ENCODE measurements around the gene UPP2. TPM values are rescaled to one million over a fixed set of nuclear protein-coding genes. Genes with fewer than 3 reads are reported as not detected.

The UPP2 gene
- total RNA-seq, 2 experiments from 2014 or later: not detected

GRCh38 chr2:158091647-158092046 is 10.0 kb upstream of the UPP2 start:
- H2AFZ ChIP-seq (ENCODE audit: low read length): no peak overlapping the region
- no peak for TF ChIP-seq CTCF (conservative IDR thresholded peaks at IDR 0.05; ENCODE audit: low read length)
- no peak for TF ChIP-seq EZH2phosphoT487 (IDR thresholded peaks at IDR 0.05; ENCODE audit: borderline replicate concordance, low read depth, low read length)
- H3K9me2 ChIP-seq (ENCODE audit: insufficient read depth, low read length): no peaks in the 10 kb centered on the region
- H3K79me2 ChIP-seq (ENCODE audit: insufficient read depth, low read depth, low read length): no peaks in the 10 kb centered on the region
- H3K36me3 ChIP-seq (ENCODE audit: insufficient read depth, low read length): no peaks in the 10 kb centered on the region
- no peak overlapping the region for H3K27ac ChIP-seq (ENCODE audit: low read depth, low read length, poor library complexity, severe bottlenecking)
- H3K4me3 ChIP-seq (ENCODE audit: low read depth, low read length, poor library complexity, severe bottlenecking): no peak overlapping the region
- no peaks in the 10 kb centered on the region for H3K4me1 ChIP-seq (ENCODE audit: insufficient read depth, low read length, poor library complexity, severe bottlenecking)
- no peak for DNase-seq (ENCODE audit: low spot score)
- intact Hi-C loops (cut with micrococcal nuclease; ENCODE audit: unreplicated experiment): no loop called here
- H4K20me1 ChIP-seq (ENCODE audit: insufficient read depth, low read length): no peaks in the 10 kb centered on the region
- POLR2A ChIA-PET: no interaction called here
- no peaks in the 10 kb centered on the region for H3K9me3 ChIP-seq (ENCODE audit: low read length)
- no TSS peak for BruUV-seq (replicated peaks)
- no peak overlapping the region for H3K4me2 ChIP-seq (ENCODE audit: low read length)
- CTCF ChIA-PET (ENCODE audit: unreplicated experiment): no interaction called here

GRCh38 chr2:158094487-158095092 is 7.1 kb upstream of the UPP2 start:
- BruUV-seq (replicated peaks): no TSS peak
- intact Hi-C loops (cut with micrococcal nuclease; ENCODE audit: unreplicated experiment): no loop called here
- no peak overlapping the region for H3K27ac ChIP-seq (ENCODE audit: low read depth, low read length, poor library complexity, severe bottlenecking)
- no peaks in the 10 kb centered on the region for H3K9me3 ChIP-seq (ENCODE audit: low read length)
- ChIA-PET POLR2A (interaction anchor here (0.7 kb wide), 1 partner anchor 1561 kb away, joined by 3 read pairs; no protein-coding TSS in a partner anchor), CTCF (ENCODE audit: unreplicated experiment) (no interaction called here)
- no peak overlapping the region for H3K4me3 ChIP-seq (ENCODE audit: low read depth, low read length, poor library complexity, severe bottlenecking)
- no peak overlapping the region for H2AFZ ChIP-seq (ENCODE audit: low read length)
- no peaks in the 10 kb centered on the region for H4K20me1 ChIP-seq (ENCODE audit: insufficient read depth, low read length)
- H3K36me3 ChIP-seq (ENCODE audit: insufficient read depth, low read length): no peaks in the 10 kb centered on the region
- no peaks in the 10 kb centered on the region for H3K9me2 ChIP-seq (ENCODE audit: insufficient read depth, low read length)
- no peak overlapping the region for H3K4me2 ChIP-seq (ENCODE audit: low read length)
- no peaks in the 10 kb centered on the region for H3K79me2 ChIP-seq (ENCODE audit: insufficient read depth, low read depth, low read length)
- no peak for DNase-seq (ENCODE audit: low spot score)
- TF ChIP-seq EZH2phosphoT487 (IDR thresholded peaks at IDR 0.05; ENCODE audit: borderline replicate concordance, low read depth, low read length) (no peak), CTCF (conservative IDR thresholded peaks at IDR 0.05; ENCODE audit: low read length) (no peak)
- no peaks in the 10 kb centered on the region for H3K4me1 ChIP-seq (ENCODE audit: insufficient read depth, low read length, poor library complexity, severe bottlenecking)

- ChIA-PET CTCF (ENCODE audit: unreplicated experiment) (no interaction called here), POLR2A (interaction anchor here (0.7 kb wide), 1 partner anchor 1562 kb away, joined by 3 read pairs; no protein-coding TSS in a partner anchor)
- Histone ChIP-seq H3K9me3 (ENCODE audit: low read length) (no peaks in the 10 kb centered on the region), H3K4me2 (ENCODE audit: low read length) (no peak overlapping the region), H3K27ac (ENCODE audit: low read depth, low read length, poor library complexity, severe bottlenecking) (no peak overlapping the region), H3K9me2 (ENCODE audit: insufficient read depth, low read length) (no peaks in the 10 kb centered on the region), H3K4me1 (ENCODE audit: insufficient read depth, low read length, poor library complexity, severe bottlenecking) (no peaks in the 10 kb centered on the region), H3K36me3 (ENCODE audit: insufficient read depth, low read length) (no peaks in the 10 kb centered on the region), H2AFZ (ENCODE audit: low read length) (no peak overlapping the region), H4K20me1 (ENCODE audit: insufficient read depth, low read length) (no peaks in the 10 kb centered on the region), H3K79me2 (ENCODE audit: insufficient read depth, low read depth, low read length) (no peaks in the 10 kb centered on the region), H3K4me3 (ENCODE audit: low read depth, low read length, poor library complexity, severe bottlenecking) (no peak overlapping the region)
- BruUV-seq (replicated peaks): no TSS peak
- TF ChIP-seq CTCF (conservative IDR thresholded peaks at IDR 0.05; ENCODE audit: low read length) (no peak), EZH2phosphoT487 (IDR thresholded peaks at IDR 0.05; ENCODE audit: borderline replicate concordance, low read depth, low read length) (no peak)
- no peak for DNase-seq (ENCODE audit: low spot score)
- intact Hi-C loops (cut with micrococcal nuclease; ENCODE audit: unreplicated experiment): no loop called here
These were observed 6.4 kb upstream of the UPP2 start for GRCh38 chr2:158095269-158095668.

Data from OCI-LY7 (cell line).